ENCODE measurements around the gene ROBO4. TPM values are rescaled to one million over a fixed set of nuclear protein-coding genes. Genes with fewer than 3 reads are reported as not detected.

ROBO4 gene
- total and polyA plus RNA-seq, 2 of the 13 experiments (the other 11 are each of a cell fraction or from before 2014, with no cell fraction given) = 0.07 to 1.1 TPM

- TF ChIP-seq, protein P1, sequence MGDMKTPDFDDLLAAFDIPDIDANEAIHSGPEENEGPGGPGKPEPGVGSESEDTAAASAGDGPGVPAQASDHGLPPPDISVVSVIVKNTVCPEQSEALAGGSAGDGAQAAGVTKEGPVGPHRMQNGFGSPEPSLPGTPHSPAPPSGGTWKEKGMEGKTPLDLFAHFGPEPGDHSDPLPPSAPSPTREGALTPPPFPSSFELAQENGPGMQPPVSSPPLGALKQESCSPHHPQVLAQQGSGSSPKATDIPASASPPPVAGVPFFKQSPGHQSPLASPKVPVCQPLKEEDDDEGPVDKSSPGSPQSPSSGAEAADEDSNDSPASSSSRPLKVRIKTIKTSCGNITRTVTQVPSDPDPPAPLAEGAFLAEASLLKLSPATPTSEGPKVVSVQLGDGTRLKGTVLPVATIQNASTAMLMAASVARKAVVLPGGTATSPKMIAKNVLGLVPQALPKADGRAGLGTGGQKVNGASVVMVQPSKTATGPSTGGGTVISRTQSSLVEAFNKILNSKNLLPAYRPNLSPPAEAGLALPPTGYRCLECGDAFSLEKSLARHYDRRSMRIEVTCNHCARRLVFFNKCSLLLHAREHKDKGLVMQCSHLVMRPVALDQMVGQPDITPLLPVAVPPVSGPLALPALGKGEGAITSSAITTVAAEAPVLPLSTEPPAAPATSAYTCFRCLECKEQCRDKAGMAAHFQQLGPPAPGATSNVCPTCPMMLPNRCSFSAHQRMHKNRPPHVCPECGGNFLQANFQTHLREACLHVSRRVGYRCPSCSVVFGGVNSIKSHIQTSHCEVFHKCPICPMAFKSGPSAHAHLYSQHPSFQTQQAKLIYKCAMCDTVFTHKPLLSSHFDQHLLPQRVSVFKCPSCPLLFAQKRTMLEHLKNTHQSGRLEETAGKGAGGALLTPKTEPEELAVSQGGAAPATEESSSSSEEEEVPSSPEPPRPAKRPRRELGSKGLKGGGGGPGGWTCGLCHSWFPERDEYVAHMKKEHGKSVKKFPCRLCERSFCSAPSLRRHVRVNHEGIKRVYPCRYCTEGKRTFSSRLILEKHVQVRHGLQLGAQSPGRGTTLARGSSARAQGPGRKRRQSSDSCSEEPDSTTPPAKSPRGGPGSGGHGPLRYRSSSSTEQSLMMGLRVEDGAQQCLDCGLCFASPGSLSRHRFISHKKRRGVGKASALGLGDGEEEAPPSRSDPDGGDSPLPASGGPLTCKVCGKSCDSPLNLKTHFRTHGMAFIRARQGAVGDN (CRISPR knock-in tag; IDR thresholded peaks at IDR 0.05) = no peak
- TF ChIP-seq ZSCAN12 (CRISPR knock-in tag; IDR thresholded peaks at IDR 0.05) (peak; percentile 60; the same call in 1 of the 2 replicates), POLR2G (IDR thresholded peaks at IDR 0.05; ENCODE audit: low read depth, low read length) (no peak), CENPX (CRISPR knock-in tag; IDR thresholded peaks at IDR 0.05) (no peak), ZNF629 (CRISPR knock-in tag; conservative IDR thresholded peaks at IDR 0.05) (0 out of 2 replicates have a peak, but pooled peaks have one; percentile 8), FOXP1 (IDR thresholded peaks at IDR 0.05) (no peak), FOXP1 (CRISPR knock-in tag; IDR thresholded peaks at IDR 0.05) (peak; percentile 40; the same call in 1 of the 2 replicates), SCMH1 (CRISPR knock-in tag; IDR thresholded peaks at IDR 0.05; ENCODE audit: borderline replicate concordance) (no peak), SOX13 (IDR thresholded peaks at IDR 0.05) (no peak; the same call in 1 of the 2 replicates), SOX13 (CRISPR knock-in tag; conservative IDR thresholded peaks at IDR 0.05 in 1 of 2, IDR thresholded peaks at IDR 0.05 in 1 of 2) (peak in 1 of 2 experiments; percentile 85; a peak in 2 of 4 replicates), ELF1 (CRISPR knock-in tag; IDR thresholded peaks at IDR 0.05) (no peak), SP1 (IDR thresholded peaks at IDR 0.05) (no peak), SP1 (CRISPR knock-in tag; IDR thresholded peaks at IDR 0.05) (no peak), ARNT2 (CRISPR knock-in tag; IDR thresholded peaks at IDR 0.05; ENCODE audit: low read depth) (no peak), HNRNPK (IDR thresholded peaks at IDR 0.05; ENCODE audit: low read depth, low read length, poor library complexity, severe bottlenecking) (no peak), HNRNPL (IDR thresholded peaks at IDR 0.05; ENCODE audit: low read depth, low read length) (no peak), ZFP90 (CRISPR knock-in tag; IDR thresholded peaks at IDR 0.05; ENCODE audit: borderline replicate concordance) (no peak), HOXA9 (CRISPR knock-in tag; IDR thresholded peaks at IDR 0.05; ENCODE audit: borderline replicate concordance) (no peak)
- TF ChIP-seq, protein P2, sequence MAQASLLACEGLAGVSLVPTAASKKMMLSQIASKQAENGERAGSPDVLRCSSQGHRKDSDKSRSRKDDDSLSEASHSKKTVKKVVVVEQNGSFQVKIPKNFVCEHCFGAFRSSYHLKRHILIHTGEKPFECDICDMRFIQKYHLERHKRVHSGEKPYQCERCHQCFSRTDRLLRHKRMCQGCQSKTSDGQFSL (CRISPR knock-in tag; IDR thresholded peaks at IDR 0.05) = no peak
- TF ChIP-seq, protein P3, sequence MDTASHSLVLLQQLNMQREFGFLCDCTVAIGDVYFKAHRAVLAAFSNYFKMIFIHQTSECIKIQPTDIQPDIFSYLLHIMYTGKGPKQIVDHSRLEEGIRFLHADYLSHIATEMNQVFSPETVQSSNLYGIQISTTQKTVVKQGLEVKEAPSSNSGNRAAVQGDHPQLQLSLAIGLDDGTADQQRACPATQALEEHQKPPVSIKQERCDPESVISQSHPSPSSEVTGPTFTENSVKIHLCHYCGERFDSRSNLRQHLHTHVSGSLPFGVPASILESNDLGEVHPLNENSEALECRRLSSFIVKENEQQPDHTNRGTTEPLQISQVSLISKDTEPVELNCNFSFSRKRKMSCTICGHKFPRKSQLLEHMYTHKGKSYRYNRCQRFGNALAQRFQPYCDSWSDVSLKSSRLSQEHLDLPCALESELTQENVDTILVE (CRISPR knock-in tag; IDR thresholded peaks at IDR 0.05) = no peak
- TF ChIP-seq, protein P4, sequence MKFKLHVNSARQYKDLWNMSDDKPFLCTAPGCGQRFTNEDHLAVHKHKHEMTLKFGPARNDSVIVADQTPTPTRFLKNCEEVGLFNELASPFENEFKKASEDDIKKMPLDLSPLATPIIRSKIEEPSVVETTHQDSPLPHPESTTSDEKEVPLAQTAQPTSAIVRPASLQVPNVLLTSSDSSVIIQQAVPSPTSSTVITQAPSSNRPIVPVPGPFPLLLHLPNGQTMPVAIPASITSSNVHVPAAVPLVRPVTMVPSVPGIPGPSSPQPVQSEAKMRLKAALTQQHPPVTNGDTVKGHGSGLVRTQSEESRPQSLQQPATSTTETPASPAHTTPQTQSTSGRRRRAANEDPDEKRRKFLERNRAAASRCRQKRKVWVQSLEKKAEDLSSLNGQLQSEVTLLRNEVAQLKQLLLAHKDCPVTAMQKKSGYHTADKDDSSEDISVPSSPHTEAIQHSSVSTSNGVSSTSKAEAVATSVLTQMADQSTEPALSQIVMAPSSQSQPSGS (CRISPR knock-in tag; IDR thresholded peaks at IDR 0.05) = no peak
These were observed 39.8 kb upstream of the ROBO4 start (continued) for GRCh38 chr11:124937336-124937935.

Data from HepG2 (cell line).